HUES6 (cell line): ENCODE results near the gene NOX5.

ENCODE experiments used
- H3K27ac ChIP-seq: 2 replicates; pipeline ENCODE4 v1.7.0; 2013; ENCODE audit warnings: low read depth, mild to moderate bottlenecking, low read length, inconsistent platforms
- H3K27me3 ChIP-seq: 2 replicates; pipeline ENCODE4 v1.6.1; 2013; ENCODE audit warnings: low read length; ENCODE audit not compliant: control insufficient read depth, insufficient read depth
- H3K36me3 ChIP-seq: 2 replicates; pipeline ENCODE4 v1.6.1; 2013; ENCODE audit warnings: low read length; ENCODE audit not compliant: control insufficient read depth, insufficient read depth
- H3K4me1 ChIP-seq: 2 replicates; pipeline ENCODE4 v1.6.1; 2013; ENCODE audit warnings: low read length; ENCODE audit not compliant: control insufficient read depth, insufficient read depth
- H3K4me3 ChIP-seq: 2 replicates; pipeline ENCODE4 v1.5.1; 2013; ENCODE audit warnings: low read depth, low read length
- H3K9ac ChIP-seq: one replicate; pipeline ENCODE4 v1.6.1; 2013; ENCODE audit warnings: mild to moderate bottlenecking, low read length
- H3K9me3 ChIP-seq: 2 replicates; pipeline ENCODE4 v1.6.1; 2013; ENCODE audit warnings: low read depth, low read length; ENCODE audit not compliant: control insufficient read depth, insufficient read depth

NOX5 gene

GRCh38 chr15:69036826-69037225 lies 22.3 kb downstream of the NOX5 start:
- Histone ChIP-seq H3K4me3 (no peak overlapping the region), H3K9ac (no peak overlapping the region), H3K9me3 (no peaks in the 10 kb centered on the region), H3K27me3 (peaks cover 4% of the 10 kb centered on the region), H3K36me3 (no peaks in the 10 kb centered on the region), H3K27ac (no peak overlapping the region), H3K4me1 (0 out of 2 replicates have a peak, but pooled peaks cover 3% of the 10 kb centered on the region)

DNA sequence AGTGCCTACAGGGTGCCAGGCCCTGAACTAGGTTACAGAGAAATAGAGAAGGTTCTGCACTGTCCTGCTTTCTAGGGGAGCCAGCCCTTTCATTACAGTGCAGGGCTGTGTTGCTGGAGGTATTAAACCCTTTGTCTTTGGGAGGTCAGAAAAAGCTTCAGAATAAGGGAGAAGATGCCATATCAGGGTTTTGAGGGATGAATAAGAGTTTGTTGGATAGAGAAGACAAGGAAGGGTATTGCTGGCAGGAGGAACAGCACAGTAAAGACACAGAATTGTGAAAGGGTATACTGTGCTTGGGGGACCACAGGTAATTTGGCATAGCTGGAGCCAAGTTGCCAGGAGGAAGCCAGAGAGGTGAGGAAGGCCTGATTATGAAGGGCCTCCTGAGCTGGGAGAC lies 23.0 kb downstream of the NOX5 start:
- Histone ChIP-seq H3K27me3 (no peaks in the 10 kb centered on the region), H3K27ac (no peak overlapping the region), H3K36me3 (no peaks in the 10 kb centered on the region), H3K9me3 (no peaks in the 10 kb centered on the region), H3K4me1 (no peaks in the 10 kb centered on the region), H3K9ac (no peak overlapping the region), H3K4me3 (no peak overlapping the region)

GRCh38 chr15:69037977-69038376 lies 23.5 kb downstream of the NOX5 start:
- Histone ChIP-seq H3K4me3 (no peak overlapping the region), H3K9ac (no peak overlapping the region), H3K9me3 (no peaks in the 10 kb centered on the region), H3K27me3 (no peaks in the 10 kb centered on the region), H3K27ac (no peak overlapping the region), H3K4me1 (no peaks in the 10 kb centered on the region), H3K36me3 (no peaks in the 10 kb centered on the region)

DNA sequence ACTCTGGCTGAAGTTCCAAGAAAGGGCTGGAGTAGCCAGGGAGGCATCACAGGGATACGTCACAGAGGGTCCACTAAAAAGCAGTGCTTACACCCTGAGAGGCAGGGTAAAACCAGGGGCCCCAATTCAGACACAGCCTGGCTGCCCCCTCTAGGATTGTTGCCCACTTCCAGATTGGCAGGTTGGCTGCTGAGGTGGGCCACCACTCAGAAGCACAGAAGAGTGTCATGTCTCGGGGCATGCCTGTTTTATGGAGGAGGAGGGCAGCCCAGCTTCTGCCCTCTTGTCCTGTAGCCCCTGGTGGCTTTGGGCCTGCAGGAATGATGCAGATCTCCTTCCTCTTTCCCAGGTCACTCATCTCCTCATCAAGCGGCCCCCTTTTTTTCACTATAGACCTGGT lies 24.0 kb downstream of the NOX5 start:
- Histone ChIP-seq H3K27me3 (no peaks in the 10 kb centered on the region), H3K36me3 (no peaks in the 10 kb centered on the region), H3K9me3 (no peaks in the 10 kb centered on the region), H3K27ac (no peak overlapping the region), H3K9ac (no peak overlapping the region), H3K4me3 (no peak overlapping the region), H3K4me1 (peaks cover 3% of the 10 kb centered on the region; the same call in 1 of the 2 replicates)

- H3K36me3 ChIP-seq: no peaks in the 10 kb centered on the region
Observed at GRCh38 chr15:69039516-69040225, 25.2 kb downstream of the NOX5 start.

GRCh38 chr15:69042531-69042930 lies 28.0 kb downstream of the NOX5 start:
- Histone ChIP-seq H3K4me3 (no peak overlapping the region), H3K27ac (no peak overlapping the region), H3K27me3 (no peaks in the 10 kb centered on the region), H3K36me3 (no peaks in the 10 kb centered on the region), H3K9me3 (no peaks in the 10 kb centered on the region), H3K4me1 (peaks cover 4% of the 10 kb centered on the region; the same call in 1 of the 2 replicates), H3K9ac (no peak overlapping the region)

More at GRCh38 chr15:69039516-69040225, 25.2 kb downstream of the NOX5 start:
- Histone ChIP-seq H3K27me3 (no peaks in the 10 kb centered on the region), H3K4me3 (no peak overlapping the region), H3K9me3 (no peaks in the 10 kb centered on the region), H3K9ac (no peak overlapping the region), H3K27ac (no peak overlapping the region), H3K4me1 (peaks cover 4% of the 10 kb centered on the region; the same call in 1 of the 2 replicates)

DNA sequence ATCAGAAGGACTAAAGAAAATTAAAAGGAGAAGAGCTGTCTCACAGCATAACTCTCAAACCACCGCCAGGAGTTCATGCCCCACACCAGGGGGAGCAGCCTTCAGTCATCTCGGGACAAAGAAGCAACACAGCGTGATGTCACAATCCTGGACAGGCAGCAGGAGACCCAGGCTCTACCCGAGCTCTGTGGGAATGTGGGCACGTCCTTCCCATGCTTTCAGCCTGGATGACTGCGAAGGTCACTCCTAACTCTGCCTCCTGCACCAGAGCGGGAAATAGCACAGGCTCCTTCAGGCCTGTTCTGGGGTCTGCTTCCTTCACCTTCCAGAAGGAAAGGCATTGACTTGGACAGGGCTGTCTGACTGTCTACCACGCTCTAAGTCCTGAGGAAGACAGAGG lies 31.3 kb downstream of the NOX5 start:
- Histone ChIP-seq H3K27me3 (no peaks in the 10 kb centered on the region), H3K4me3 (no peak overlapping the region), H3K4me1 (peaks cover 4% of the 10 kb centered on the region; the same call in 1 of the 2 replicates), H3K9ac (no peak overlapping the region), H3K9me3 (no peaks in the 10 kb centered on the region), H3K27ac (no peak overlapping the region), H3K36me3 (no peaks in the 10 kb centered on the region)

- Histone ChIP-seq H3K4me3 (no peak overlapping the region), H3K36me3 (no peaks in the 10 kb centered on the region), H3K9me3 (no peaks in the 10 kb centered on the region), H3K4me1 (peaks cover 4% of the 10 kb centered on the region; the same call in 1 of the 2 replicates), H3K27ac (no peak overlapping the region), H3K27me3 (no peaks in the 10 kb centered on the region), H3K9ac (no peak overlapping the region)
Observed at GRCh38 chr15:69046781-69047180, 32.3 kb downstream of the NOX5 start.

DNA sequence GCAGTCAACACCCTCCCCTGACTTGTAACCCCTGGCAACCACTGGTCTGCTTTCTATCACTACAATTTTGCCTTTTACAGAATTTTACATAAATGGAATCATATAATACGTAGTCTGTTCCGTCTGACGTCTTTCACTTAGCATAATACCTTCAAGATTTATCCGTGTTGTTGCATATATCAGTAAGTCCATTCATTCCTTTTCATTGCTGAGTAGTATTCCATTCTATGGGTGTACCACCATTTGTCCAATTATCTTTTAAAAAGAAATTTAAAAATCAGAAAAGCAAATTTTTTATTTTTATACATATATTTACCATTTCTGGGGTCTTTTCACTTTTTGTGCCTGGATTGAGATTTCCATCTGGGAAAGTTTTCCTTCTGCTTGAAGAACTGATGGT lies 35.5 kb downstream of the NOX5 start:
- Histone ChIP-seq H3K36me3 (no peaks in the 10 kb centered on the region), H3K27me3 (no peaks in the 10 kb centered on the region), H3K4me3 (no peak overlapping the region), H3K9me3 (no peaks in the 10 kb centered on the region), H3K9ac (no peak overlapping the region), H3K4me1 (no peaks in the 10 kb centered on the region), H3K27ac (no peak overlapping the region)

- Histone ChIP-seq H3K27me3 (peaks cover 17% of the 10 kb centered on the region), H3K27ac (no peak overlapping the region), H3K9ac (no peak overlapping the region), H3K9me3 (no peaks in the 10 kb centered on the region), H3K4me1 (peaks cover 10% of the 10 kb centered on the region; the same call in 1 of the 2 replicates), H3K4me3 (no peak overlapping the region), H3K36me3 (no peaks in the 10 kb centered on the region)
Observed at GRCh38 chr15:69055251-69055650, 40.8 kb downstream of the NOX5 start.

- no peak overlapping the region for H3K4me3 ChIP-seq
- H3K27me3 ChIP-seq: peaks cover 17% of the 10 kb centered on the region
Observed at GRCh38 chr15:69056365-69056764, 41.9 kb downstream of the NOX5 start.

More at GRCh38 chr15:69056365-69056764, 41.9 kb downstream of the NOX5 start:
- H3K27ac ChIP-seq: no peak overlapping the region
- H3K9ac ChIP-seq: no peak overlapping the region
- H3K9me3 ChIP-seq: no peaks in the 10 kb centered on the region
- peaks cover 10% of the 10 kb centered on the region; the same call in 1 of the 2 replicates for H3K4me1 ChIP-seq
- H3K36me3 ChIP-seq: no peaks in the 10 kb centered on the region
